ENCODE measurements around the gene NR2C1. TPM values are rescaled to one million over a fixed set of nuclear protein-coding genes. Genes with fewer than 3 reads are reported as not detected.
"Not testable (repeated sequence)": the region's sequence is repeated elsewhere in the genome, so short reads cannot be mapped to it uniquely, and the experiment has no call there.

NR2C1 gene
- total RNA-seq, 8 experiments from 2014 or later = 31.1 to 178 (median 50.1) TPM

DNA sequence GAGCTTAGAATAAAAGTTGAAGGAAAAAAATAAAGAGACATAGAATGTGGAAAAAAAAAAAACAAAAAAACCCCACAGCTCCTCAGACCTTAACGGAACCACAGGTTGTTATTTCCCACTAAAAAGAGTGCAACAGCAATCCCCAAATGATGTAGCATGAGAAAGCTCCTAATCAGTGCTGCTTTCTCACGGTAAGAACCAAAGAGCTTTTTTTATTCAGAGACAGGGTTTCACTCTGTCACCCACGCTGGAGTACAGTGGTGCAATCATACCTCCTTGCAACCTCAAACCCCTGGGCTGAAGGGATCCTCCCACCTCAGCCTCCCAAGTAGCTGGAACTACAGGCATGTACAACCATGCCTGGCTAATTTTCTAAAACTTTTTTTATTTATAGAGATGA lies 83.2 kb downstream of the NR2C1 start:
- H3K4me3 ChIP-seq = no peak overlapping the region
- no peaks in the 10 kb centered on the region for H3K4me1 ChIP-seq (replicated peaks in 1 of 2)
- in situ Hi-C loops (cut with MboI; ENCODE audit: low pct_unique_long_range_greater_than_20kb in 2 of 9, low sequenced_read_pairs in 9 of 9, unreplicated experiment in 9 of 9) = no loop called here
- no peak overlapping the region for H3K27ac ChIP-seq
- WGBS, 10 experiments = 80 to 100% (median 89%) methylated on average over 1 to 3 of the region's 3 CpGs
- no peak for ATAC-seq (replicated peaks in 6 of 8)

DNA sequence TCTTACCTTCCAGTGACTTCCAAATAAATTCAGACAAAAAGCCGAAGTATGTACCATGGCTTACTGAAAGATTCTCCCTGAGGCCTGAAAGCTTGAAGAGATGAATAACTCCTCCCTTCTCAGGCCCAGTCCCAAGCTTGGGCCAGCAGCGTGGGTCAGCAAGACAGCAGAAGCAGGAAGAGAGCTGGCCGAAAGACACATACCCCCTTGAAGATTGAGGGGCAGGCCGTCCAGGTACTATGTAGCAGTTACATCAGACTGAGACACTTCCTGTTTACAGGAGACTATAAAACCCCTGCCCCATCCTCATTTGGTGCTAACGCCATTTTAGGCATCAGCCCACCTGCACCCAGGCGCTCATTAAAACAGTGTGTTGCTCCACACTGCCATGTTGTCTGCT lies 84.9 kb downstream of the NR2C1 start:
- Histone ChIP-seq H3K27ac (no peak overlapping the region), H3K4me1 (replicated peaks in 1 of 2) (no peaks in the 10 kb centered on the region), H3K4me3 (no peak overlapping the region)
- in situ Hi-C loops (cut with MboI; ENCODE audit: low pct_unique_long_range_greater_than_20kb in 2 of 9, low sequenced_read_pairs in 9 of 9, unreplicated experiment in 9 of 9) = no loop called here
- 67 to 100% (median 100%) methylated on average over 1 to 3 of the region's 6 CpGs; no CpG with 5 or more reads in 5 of the 10 experiments for WGBS, 10 experiments
- no peak for ATAC-seq (replicated peaks in 6 of 8)

DNA sequence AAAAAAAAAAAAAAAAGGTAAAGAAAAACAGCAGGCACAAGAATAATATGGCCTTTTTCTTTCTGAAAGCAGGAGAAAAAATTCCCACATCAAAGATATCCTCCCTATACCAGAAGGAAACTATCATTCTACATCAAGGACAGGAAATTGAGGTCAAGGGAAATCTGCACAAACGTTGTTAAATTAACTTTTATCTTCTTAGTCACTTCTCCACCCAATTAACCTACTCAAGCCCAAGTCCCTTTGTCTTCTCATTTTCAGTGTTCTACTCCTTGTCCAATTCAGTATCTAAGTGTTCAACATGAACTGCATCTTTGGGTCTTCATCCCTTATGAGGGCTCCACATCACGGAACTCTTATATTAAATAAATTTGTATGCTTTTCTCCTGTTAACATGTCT lies 85.6 kb downstream of the NR2C1 start:
- H3K4me3 ChIP-seq = no peak overlapping the region
- WGBS, 10 experiments = 45 to 100% (median 91%) methylated on average over 1 to 2 of the region's 2 CpGs; no CpG with 5 or more reads in 2 of the 10 experiments
- H3K27ac ChIP-seq = no peak overlapping the region
- no peaks in the 10 kb centered on the region for H3K4me1 ChIP-seq (replicated peaks in 1 of 2)
- in situ Hi-C loops (cut with MboI; ENCODE audit: low pct_unique_long_range_greater_than_20kb in 2 of 9, low sequenced_read_pairs in 9 of 9, unreplicated experiment in 9 of 9) = no loop called here
- no peak for ATAC-seq (replicated peaks in 6 of 8)

DNA sequence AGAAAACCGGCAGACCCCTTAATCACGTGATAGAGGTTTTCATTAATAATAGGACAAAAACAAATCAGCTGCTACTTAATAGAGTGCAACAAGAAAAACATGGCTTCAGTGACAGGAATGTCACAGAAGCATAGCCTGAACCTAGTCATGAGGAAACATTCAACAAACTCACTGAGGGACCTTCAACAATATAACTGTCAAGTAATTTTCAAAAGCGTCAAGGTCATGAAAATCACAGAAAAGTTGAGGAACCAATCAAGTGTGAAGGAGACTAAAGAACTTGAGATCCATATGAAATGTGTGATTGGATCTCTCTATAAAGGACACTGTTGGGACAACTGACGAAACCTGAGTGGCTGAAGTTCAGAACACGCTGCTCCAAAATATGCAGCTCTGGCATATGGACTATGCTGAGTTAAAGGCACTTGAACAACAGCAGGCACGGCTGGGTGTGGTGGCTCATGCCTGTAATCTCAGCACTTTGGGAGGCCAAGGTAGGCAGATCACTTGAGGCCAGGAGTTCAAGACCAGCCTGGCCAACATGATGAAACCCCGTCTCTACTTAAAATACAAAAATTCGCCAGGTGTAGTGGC lies 86.2 kb downstream of the NR2C1 start:
- 80 to 96% (median 92%) methylated on average over 2 to 8 of the region's 8 CpGs for WGBS, 10 experiments
- H3K27ac ChIP-seq = no peak overlapping the region
- in situ Hi-C loops (cut with MboI; ENCODE audit: low pct_unique_long_range_greater_than_20kb in 2 of 9, low sequenced_read_pairs in 9 of 9, unreplicated experiment in 9 of 9) = no loop called here
- no peak for ATAC-seq (replicated peaks in 6 of 8)
- no peaks in the 10 kb centered on the region for H3K4me1 ChIP-seq (replicated peaks in 1 of 2)
- no peak overlapping the region for H3K4me3 ChIP-seq

DNA sequence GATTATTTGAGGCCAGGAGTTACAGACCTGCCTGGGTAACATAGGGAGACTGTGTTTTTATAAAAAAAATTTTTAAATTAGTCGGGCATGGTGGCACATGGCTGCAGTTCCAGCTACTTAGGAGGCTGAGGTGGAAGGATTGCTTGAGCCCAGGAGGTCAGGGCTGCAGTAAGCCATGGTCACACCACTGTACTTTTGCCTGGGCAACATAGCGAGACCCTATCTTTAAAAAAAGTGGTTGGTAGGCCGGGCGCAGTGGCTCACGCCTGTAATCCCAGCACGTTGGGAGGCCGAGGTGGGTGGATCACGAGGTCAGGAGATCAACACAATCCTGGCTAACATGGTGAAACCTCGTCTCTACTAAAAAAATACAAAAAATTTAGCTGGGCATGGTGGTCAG lies 88.3 kb downstream of the NR2C1 start:
- H3K4me3 ChIP-seq; H3K4me1 ChIP-seq (replicated peaks in 1 of 2); ATAC-seq (replicated peaks in 6 of 8); in situ Hi-C loops (cut with MboI; ENCODE audit: low pct_unique_long_range_greater_than_20kb in 2 of 9, low sequenced_read_pairs in 9 of 9, unreplicated experiment in 9 of 9); H3K27ac ChIP-seq: not testable (repeated sequence)
- 17 to 100% (median 93%) methylated on average over 1 to 6 of the region's 9 CpGs; no CpG with 5 or more reads in 4 of the 10 experiments for WGBS, 10 experiments

DNA sequence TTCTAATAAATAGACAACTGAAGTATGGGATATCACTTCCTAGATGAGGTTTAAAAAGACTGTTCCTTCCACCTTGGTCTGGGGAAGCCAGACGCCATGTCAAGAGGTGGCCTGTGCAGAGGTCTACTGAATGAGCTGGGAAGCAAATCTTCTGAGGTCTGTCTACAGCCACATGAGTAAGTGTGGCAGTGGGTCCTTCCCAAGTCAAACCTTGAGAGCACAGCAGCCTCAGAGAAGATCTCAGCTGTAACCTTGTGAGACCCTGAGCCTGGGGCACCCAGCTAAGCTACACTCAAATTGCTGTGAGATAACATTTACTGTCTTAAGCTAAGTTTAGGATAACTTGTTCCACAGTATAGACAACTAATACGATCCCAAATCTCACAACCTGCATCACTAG lies 90.1 kb downstream of the NR2C1 start:
- WGBS, 10 experiments = 18 to 100% (median 70%) methylated on average over 1 of the region's 2 CpGs; no CpG with 5 or more reads in 4 of the 10 experiments
- in situ Hi-C loops (cut with MboI; ENCODE audit: low pct_unique_long_range_greater_than_20kb in 2 of 9, low sequenced_read_pairs in 9 of 9, unreplicated experiment in 9 of 9) = no loop called here
- Histone ChIP-seq H3K4me1 (replicated peaks in 1 of 2) (peaks cover 4 to 6% of the 10 kb centered on the region in 2 donors), H3K4me3 (no peak overlapping the region), H3K27ac (no peak overlapping the region)
- no peak for ATAC-seq (replicated peaks in 6 of 8)

DNA sequence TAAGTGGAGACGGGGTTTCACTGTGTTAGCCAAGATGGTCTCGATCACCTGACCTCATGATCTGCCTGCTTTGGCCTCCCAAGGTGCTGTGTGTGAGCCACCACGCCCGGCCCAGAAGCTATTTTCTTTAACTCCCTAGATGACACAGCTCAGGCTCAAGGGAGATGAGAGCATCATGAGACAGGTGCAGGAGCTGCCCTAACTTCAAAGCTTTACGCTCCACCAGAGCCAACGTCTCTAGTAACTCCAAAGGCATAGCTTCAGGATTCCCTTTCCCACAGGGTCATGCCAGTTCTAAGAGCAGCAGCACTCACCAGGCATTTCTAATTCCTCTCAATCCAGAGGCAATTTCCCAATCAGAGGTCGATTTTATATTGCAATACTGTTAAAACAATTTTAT lies 91.0 kb downstream of the NR2C1 start:
- 17 to 100% (median 83%) methylated on average over 1 to 7 of the region's 7 CpGs; no CpG with 5 or more reads in 1 of the 10 experiments for WGBS, 10 experiments
- no peak for ATAC-seq (replicated peaks in 6 of 8)
- H3K4me3 ChIP-seq = no peak overlapping the region
- in situ Hi-C loops (cut with MboI; ENCODE audit: low pct_unique_long_range_greater_than_20kb in 2 of 9, low sequenced_read_pairs in 9 of 9, unreplicated experiment in 9 of 9) = no loop called here
- no peak overlapping the region for H3K27ac ChIP-seq
- peaks cover 4 to 6% of the 10 kb centered on the region in 2 donors for H3K4me1 ChIP-seq (replicated peaks in 1 of 2)

DNA sequence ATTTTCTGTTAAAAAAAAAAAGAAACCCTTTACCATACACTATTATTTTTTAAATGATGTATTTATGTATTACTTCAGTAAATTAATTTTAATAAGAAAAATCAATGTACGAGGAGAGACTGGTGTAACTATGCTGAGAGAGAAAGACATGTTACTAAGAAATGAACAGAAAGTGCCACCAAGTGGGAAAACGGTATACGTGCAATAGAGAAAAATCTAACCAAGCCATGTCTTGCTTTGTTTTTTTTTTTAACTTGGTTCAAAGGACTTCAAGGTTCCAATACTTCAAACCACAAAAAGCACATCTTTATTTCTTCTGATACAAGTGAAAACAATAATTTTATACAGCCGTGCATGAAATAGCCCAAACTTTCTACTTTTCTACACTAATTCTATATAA lies 92.8 kb downstream of the NR2C1 start:
- 17 to 79% (median 68%) methylated on average over 1 to 4 of the region's 4 CpGs for WGBS, 10 experiments
- Histone ChIP-seq H3K4me1 (replicated peaks in 1 of 2) (peaks cover 4 to 6% of the 10 kb centered on the region in 2 donors), H3K4me3 (no peak overlapping the region), H3K27ac (no peak overlapping the region)
- peak in 1 of 8 experiments; percentile 63 for ATAC-seq (replicated peaks in 6 of 8)
- in situ Hi-C loops (cut with MboI; ENCODE audit: low pct_unique_long_range_greater_than_20kb in 2 of 9, low sequenced_read_pairs in 9 of 9, unreplicated experiment in 9 of 9) = no loop called here

DNA sequence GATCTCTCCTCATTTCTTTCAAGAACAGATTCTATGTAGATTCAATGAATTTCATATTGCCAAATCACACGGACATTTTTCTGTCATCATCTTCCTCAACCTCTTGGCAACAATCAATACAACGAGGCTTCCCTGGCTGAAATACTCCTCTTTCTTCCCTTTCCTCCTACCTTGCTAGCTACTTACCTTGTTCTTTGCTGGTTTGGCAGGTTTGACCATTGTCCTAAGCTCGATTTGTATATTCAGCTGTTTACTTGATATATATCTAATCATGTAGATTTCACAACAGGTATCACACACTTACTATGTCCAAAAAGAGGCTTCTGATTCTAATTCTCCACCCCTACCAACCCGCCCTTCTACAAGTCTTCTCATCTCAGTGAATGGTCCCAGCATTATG lies 93.5 kb downstream of the NR2C1 start:
- Histone ChIP-seq H3K27ac (no peak overlapping the region), H3K4me1 (replicated peaks in 1 of 2) (peaks cover 4 to 6% of the 10 kb centered on the region in 2 donors), H3K4me3 (no peak overlapping the region)
- in situ Hi-C loops (cut with MboI; ENCODE audit: low pct_unique_long_range_greater_than_20kb in 2 of 9, low sequenced_read_pairs in 9 of 9, unreplicated experiment in 9 of 9) = no loop called here
- 93 to 100% (median 97%) methylated on average over 1 to 4 of the region's 4 CpGs; no CpG with 5 or more reads in 1 of the 10 experiments for WGBS, 10 experiments
- no peak for ATAC-seq (replicated peaks in 6 of 8)

DNA sequence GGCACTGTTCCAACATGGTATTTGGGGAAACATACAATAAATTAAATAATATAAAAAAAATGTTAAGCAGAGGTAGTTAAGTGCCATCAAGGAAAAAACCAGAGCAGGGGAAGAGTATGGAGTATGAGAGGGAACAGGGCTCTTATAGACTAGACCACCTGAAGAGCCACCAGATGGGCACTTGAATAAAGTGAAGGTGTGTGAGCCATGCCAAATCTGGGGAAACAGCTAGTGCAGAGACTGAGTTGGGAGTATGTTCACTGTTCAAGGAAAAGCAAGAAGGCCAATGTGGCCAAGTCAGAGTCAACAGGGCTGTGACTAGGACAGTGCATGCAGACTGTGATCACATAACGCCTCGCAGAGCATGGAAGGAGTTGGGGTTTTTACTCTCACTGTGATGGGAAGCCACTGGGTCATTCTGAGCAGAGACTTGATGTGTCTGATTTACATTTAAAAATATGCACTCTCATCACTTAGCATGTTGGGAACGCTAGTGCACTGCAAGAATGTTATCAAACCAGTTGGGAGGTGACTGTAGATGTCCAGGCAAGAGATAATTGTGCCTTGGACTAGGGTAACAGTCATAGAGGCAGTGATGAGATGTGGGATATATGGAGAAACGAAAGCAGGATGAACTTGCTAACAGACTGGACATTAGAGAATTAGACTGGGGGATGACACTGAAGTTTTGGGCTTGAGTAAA lies 95.5 kb downstream of the NR2C1 start:
- in situ Hi-C loops (cut with MboI; ENCODE audit: low pct_unique_long_range_greater_than_20kb in 2 of 9, low sequenced_read_pairs in 9 of 9, unreplicated experiment in 9 of 9) = no loop called here
- peak in 2 of 8 experiments; percentile 28 to 31 for ATAC-seq (replicated peaks in 6 of 8)
- H3K27ac ChIP-seq = no peak overlapping the region
- WGBS, 10 experiments = 60 to 100% (median 95%) methylated on average over 1 to 3 of the region's 4 CpGs; no CpG with 5 or more reads in 3 of the 10 experiments
- no peak overlapping the region for H3K4me3 ChIP-seq
- peaks cover 4 to 6% of the 10 kb centered on the region in 2 donors for H3K4me1 ChIP-seq (replicated peaks in 1 of 2)

DNA sequence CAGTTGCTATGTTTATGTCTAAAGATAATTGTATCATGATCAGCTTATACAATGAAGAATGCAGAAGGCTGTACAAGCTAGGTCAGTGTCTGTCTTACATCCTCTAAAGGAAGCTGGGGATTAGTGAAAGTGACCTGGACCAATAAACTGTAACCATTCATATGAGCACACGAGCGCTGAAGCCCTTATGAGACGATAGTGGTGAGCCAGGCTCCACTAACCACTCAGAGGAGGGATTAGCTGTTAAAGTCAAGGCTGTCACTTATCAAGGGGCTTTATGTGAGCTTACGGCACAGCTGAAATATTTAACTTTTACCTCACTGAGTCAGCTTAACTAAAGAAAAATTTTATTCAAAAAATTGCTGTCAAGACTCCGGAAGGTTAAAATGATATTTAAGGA lies 100.2 kb downstream of the NR2C1 start:
- in situ Hi-C loops (cut with MboI; ENCODE audit: low pct_unique_long_range_greater_than_20kb in 2 of 9, low sequenced_read_pairs in 9 of 9, unreplicated experiment in 9 of 9) = no loop called here
- 62 to 100% (median 98%) methylated on average over 2 to 5 of the region's 5 CpGs for WGBS, 10 experiments

DNA sequence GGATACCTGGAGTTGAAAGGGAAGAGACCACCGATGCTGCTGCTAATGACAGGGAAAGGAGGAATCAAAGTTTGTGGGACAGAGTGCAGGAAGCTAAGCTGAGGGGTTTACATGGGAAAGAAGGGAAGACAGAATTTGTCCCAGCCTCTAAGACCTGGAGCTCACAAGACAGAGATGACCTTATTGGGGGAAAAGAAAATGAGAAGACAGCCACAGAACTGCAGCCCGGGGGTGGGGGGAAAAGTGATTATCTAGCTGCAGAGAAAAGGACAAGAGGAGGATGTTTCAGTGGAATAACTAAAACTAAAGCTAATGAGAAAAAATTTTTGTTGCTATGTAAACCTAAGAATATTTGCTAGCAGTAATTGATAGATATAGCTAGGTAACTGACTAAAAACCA lies 100.6 kb downstream of the NR2C1 start:
- WGBS, 10 experiments = 78 to 100% (median 93%) methylated on average over 1 to 2 of the region's 2 CpGs; no CpG with 5 or more reads in 2 of the 10 experiments
- no peaks in the 10 kb centered on the region for H3K4me1 ChIP-seq (replicated peaks in 1 of 2)
- no peak overlapping the region for H3K27ac ChIP-seq
- in situ Hi-C loops (cut with MboI; ENCODE audit: low pct_unique_long_range_greater_than_20kb in 2 of 9, low sequenced_read_pairs in 9 of 9, unreplicated experiment in 9 of 9) = no loop called here
- no peak overlapping the region for H3K4me3 ChIP-seq
- ATAC-seq (replicated peaks in 6 of 8) = no peak

More for the DNA sequence above, 100.2 kb downstream of the NR2C1 start:
- ATAC-seq (replicated peaks in 6 of 8) = no peak
- H3K27ac ChIP-seq = no peak overlapping the region
- no peaks in the 10 kb centered on the region for H3K4me1 ChIP-seq (replicated peaks in 1 of 2)
- no peak overlapping the region for H3K4me3 ChIP-seq

DNA sequence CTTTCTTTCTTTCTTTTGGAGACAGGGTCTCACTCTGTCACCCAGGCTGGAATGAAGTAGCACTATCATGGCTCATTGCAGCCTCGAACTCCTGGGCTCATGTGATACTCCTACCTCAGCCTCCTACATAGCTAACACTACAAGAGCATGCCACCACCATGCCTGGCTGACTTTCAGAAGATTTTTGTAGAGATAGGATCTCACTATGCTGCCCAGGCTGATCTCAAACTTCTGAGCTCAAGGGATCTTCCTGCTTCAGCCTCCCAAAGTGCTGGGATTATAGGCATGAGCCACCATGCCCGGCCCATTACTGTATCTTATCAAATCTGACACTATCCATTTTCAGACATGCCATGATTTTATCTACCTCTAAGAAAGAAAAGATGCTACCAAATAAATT lies 101.5 kb downstream of the NR2C1 start:
- in situ Hi-C loops (cut with MboI; ENCODE audit: low pct_unique_long_range_greater_than_20kb in 2 of 9, low sequenced_read_pairs in 9 of 9, unreplicated experiment in 9 of 9) = no loop called here
- 80 to 100% (median 100%) methylated on average over 1 to 2 of the region's 2 CpGs; no CpG with 5 or more reads in 2 of the 10 experiments for WGBS, 10 experiments
- no peak for ATAC-seq (replicated peaks in 6 of 8)
- Histone ChIP-seq H3K4me1 (replicated peaks in 1 of 2) (no peaks in the 10 kb centered on the region), H3K27ac (no peak overlapping the region), H3K4me3 (no peak overlapping the region)

DNA sequence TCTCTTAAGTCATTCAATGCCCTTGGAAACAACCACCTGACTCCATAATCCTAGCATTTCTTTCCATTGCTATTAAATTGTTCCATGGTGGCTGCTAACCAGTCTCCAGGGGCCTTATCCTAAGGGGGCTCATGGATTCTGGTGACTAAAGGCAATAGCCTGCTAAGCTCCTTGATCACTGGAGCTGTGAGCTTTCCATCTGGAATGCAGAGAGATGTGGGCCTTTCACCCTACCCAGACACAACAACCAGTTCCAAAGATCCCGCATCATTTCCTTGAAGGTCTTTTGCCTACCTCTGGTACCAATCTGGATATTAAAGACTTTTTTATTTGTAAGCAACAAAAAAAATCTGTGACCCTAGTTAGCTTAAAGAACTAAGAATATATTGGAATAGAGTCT lies 102.9 kb downstream of the NR2C1 start:
- in situ Hi-C loops (cut with MboI; ENCODE audit: low pct_unique_long_range_greater_than_20kb in 2 of 9, low sequenced_read_pairs in 9 of 9, unreplicated experiment in 9 of 9) = no loop called here
- Histone ChIP-seq H3K27ac (no peak overlapping the region), H3K4me3 (no peak overlapping the region), H3K4me1 (replicated peaks in 1 of 2) (no peaks in the 10 kb centered on the region)
- WGBS, 10 experiments = 100% methylated on average over 1 of the region's 1 CpG; no CpG with 5 or more reads in 5 of the 10 experiments
- no peak for ATAC-seq (replicated peaks in 6 of 8)

Data from motor neuron (in vitro differentiated cells).